ENCODE data around the gene ZBTB47.

The ZBTB47 gene

DNA sequence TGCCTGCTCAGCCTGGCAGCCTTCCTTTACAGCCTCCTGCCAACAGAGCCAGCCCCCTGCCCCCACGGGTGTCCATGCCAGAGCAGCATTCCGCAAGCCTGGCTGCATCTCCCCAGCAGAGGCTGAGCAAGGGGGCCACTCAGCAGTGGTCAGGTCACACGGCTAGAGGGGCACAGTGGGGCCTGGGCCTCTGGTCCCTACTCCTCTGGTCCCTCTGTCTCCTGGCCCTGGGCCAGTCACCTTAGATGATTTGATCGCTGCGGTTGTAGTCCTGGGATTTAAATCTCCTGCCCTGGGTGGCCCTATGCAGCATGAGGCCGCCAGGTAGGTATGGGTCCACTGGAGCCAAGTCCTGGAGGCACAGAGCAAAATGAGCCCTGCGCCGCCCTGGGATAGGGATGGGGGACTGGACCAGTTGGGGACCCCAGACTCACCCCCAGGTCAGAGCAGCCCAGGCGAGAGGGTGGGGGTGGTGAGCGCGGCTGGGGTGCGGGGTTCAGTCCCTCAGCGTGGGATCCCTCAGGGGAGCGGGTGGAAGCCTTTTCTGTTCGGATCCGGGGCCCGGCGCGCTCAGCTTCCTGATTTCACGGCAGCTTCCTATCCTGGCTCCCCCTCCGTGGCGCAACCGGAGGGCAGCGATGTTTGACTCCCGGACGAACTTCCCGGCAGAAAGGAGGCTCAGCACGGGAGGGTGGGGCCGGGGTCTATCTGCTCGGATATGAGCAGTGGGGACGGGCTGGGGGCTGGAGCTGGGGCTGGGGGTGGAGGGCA is at the start of gene ZBTB47:
TSS of gene ZBTB47 (plus strand) at position 138 of the 771 bp plus-strand sequence. CDS start 4,659 bp downstream, outside the sequence.
- no peak for DNase-seq

DNA sequence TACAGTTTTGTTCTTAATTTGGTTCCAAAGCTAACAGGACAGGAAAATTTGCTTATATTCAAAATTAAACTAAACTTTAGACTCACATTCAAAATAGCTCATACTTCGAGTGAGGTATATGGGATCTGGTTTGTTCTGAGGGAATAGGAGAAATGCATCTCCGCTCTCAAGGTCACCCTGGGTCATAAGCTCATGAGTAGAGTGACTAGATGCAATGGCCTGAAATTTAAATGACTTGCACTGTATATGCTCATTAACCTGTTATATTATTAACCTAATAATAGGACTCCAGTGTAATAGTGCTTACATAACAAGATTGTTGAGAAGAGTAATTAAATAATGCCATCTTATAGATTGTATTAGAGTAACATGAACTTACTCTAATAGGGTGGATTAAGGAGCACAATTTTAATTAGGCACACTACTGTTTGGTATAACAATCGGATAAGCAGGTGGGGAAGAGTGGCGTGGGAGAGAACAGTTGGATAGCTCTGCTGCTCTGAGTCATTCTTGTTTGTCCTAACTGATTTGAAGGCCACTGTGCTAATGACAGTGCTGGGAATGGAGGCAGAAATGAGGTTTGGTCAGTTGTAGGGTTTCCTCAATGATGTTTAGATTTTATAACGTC is 47.8 kb upstream of the ZBTB47 start:
- DNase-seq: no peak

DNA sequence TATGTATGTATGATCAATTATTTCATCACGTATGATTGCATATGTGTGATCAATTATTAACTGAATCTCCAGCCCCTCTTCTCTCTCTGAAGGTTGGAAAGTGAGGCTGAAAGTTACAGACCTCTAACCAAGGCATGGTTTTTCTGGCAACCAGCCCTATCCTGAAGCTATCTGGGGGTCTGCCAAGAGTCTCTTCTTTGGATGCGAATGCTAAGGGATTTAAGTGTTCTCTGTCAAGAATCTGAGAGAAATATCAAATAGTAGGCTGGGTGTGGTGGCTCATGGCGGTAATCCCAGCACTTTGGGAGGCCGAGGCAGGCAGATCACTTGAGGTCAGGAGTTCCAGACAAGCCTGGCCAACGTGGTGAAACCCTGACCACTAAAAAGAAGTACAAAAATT is 44.9 kb upstream of the ZBTB47 start:
- no peak for DNase-seq

DNA sequence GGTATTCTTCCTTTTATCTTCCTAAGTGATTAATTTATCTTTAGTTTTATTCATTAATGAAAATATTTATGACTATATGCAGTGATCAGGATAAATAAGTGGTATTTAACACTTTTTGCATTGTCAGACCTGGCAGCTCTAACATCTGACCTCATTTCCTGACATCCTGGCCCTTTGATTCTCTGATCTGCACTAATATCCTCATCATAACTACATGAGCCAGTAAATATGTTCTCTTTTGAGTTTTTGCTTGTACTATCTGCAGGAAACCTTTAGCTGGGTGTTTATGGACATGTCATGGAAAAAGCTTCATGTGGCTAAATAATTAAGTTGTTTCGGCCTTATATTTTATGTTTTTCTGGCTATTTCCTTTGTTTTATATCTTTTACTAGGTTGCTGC is 42.5 kb upstream of the ZBTB47 start:
- no peak for DNase-seq

DNA sequence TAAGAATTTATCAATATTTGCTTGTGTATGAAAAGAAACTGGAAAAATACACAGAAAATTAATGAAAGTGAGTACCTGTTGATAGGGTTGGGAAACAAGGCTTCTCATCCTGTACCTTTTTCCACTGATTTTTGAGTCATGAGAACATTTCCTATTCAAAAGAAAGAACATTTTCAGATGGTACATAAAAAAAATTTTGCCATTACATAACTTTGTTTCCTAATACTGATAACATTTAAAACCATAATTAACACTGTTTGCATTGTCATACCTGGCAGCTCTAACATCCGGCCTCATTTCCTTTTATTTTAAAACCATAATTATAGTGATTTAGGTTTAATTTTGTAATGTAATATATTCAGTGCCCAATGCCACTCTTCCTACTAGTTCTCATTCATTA is 41.3 kb upstream of the ZBTB47 start:
- DNase-seq: no peak

DNA sequence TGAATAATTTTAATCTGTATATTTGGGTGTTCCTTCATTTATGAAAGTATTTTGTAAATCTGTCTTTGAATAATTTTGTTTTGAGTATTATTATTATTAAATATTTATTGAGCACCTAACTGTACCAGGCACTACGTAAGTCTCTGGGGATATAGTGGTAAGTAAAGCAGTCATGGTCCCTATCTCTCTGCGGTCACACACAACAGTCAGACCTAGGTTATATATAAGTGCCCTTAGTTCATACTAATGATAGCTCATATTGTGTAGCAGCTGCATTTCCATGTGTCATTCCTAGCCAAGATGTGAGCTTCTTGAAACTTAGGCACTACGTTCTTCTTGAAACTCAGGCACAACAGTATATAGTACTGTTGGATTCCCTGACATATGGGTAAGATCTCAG is 40.6 kb upstream of the ZBTB47 start:
- no peak for DNase-seq

DNA sequence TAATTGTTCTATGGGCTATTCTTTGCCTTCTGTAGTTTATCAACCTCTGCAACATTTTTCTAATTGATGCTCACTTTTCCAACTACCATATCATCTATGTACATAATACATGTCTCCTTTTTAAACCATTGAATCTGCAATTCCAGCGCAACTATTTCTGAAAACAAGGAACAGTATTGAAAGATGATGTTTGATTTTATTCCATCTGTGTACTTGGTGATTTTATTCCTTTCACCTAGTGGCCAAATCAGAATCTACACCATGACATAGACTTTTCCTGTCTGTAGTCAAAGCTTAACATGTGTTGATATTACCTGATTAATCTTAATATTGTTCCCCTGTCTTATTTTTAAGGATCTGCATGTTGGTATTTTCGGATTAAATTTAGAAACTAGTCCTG is 40.0 kb upstream of the ZBTB47 start:
- DNase-seq: no peak

DNA sequence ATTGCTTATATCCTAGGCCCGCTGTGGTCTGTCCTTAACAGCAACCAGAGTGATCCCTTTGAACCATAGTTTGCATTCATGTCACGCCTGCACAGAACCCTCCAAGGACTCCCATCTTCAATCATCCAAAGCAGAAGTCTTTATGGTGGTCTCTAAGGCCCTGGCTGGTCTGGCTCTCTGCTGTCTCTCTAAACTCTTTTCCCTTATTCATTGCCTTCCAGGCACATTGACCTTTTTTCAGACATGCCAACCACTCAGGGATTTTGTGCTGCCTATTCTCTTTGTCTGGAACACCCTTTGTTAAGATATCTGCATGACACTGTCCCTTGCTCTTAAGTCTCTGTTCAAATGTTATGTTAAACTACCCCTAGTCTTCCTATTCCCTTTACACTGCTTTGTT is 21.9 kb upstream of the ZBTB47 start:
- no peak for DNase-seq

DNA sequence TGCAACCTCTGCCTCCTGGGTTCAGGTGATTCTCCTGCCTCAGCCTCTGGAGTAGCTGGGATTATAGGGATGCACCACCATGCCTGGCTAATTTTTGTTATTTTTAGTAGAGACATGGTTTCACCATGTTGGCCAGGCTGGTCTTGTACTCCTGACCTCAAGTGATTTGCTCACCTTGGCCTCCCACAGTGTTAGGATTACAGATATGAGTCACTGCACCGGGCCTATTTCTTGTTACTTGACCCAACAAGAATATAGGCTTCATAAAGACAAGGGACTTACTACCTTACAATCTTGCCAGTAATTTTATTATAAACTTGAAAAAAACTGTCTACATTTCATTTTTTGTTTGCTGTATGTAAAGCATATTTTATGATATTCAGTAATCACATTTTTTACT is 21.4 kb upstream of the ZBTB47 start:
- DNase-seq: no peak

DNA sequence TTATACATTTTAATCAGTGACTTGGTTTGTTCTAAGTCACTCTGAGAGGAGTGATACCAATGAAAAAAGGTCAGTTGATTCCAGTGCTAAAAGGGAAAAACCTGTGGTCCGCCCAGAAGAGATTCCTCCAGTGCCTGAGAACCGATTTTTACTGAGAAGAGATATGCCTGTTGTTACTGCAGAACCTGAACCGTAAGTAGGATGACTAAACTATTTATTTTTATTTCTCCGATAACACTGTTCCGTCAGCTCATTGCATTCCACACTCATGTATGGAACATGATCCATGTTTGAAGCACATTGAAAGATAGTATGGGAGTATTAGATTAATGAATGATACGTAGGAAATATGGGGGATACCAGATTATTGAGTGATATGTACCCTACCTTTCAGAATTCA is 20.0 kb upstream of the ZBTB47 start:
- no peak for DNase-seq

DNA sequence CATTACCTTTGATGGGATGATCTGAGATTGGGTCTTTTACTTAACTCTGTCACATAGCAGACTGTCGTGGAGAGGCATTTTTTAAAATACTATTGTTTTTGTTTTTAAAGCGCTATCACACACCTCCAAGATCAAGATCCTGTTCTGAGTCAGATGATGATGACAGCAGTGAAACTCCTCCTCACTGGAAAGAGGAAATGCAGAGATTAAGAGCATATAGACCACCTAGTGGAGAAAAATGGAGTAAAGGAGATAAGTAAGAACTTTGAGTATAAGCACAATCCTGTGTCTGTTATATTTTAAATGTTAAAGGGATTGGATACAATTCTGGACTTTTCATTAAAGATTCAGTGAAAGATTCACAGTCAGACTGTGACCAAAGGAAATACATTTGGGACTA is 18.4 kb upstream of the ZBTB47 start:
- peak in 1 of 2 donors; percentile 39 for DNase-seq

DNA sequence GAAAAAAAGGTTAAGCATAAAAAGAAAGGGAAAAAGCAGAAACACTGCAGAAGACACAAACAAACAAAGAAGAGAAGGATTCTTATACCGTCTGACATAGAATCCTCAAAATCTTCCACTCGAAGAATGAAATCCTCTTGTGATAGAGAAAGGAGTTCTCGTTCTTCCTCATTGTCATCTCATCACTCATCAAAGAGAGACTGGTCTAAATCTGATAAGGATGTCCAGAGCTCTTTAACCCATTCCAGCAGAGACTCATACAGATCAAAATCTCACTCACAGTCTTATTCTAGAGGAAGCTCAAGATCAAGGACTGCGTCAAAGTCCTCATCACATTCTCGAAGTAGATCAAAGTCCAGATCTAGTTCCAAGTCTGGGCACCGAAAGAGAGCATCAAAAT is 16.5 kb upstream of the ZBTB47 start:
- no peak for DNase-seq

DNA sequence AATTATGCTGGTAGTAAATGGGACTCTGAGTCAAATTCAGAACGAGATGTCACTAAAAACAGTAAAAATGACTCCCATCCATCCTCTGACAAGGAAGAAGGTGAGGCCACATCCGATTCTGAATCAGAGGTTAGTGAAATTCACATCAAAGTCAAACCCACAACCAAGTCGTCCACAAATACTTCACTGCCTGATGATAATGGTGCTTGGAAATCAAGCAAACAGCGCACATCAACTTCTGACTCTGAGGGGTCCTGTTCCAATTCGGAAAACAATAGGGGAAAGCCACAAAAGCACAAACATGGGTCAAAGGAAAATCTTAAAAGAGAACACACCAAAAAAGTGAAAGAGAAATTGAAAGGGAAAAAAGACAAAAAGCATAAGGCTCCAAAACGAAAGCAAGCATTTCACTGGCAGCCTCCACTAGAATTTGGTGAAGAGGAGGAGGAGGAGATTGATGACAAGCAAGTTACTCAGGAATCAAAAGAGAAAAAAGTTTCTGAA is 15.1 kb upstream of the ZBTB47 start:
- DNase-seq: no peak

DNA sequence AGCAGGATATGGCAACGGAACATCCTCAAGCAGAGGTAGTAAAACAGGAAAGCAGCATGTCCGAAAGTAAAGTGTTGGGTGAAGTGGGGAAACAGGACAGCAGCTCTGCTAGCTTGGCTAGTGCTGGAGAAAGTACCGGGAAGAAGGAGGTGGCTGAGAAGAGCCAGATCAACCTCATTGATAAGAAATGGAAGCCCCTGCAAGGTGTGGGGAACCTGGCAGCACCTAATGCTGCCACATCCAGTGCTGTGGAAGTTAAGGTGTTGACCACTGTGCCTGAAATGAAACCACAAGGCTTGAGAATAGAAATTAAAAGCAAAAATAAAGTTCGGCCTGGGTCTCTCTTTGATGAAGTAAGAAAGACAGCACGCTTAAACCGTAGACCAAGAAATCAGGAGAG is 14.3 kb upstream of the ZBTB47 start:
- no peak for DNase-seq

DNA sequence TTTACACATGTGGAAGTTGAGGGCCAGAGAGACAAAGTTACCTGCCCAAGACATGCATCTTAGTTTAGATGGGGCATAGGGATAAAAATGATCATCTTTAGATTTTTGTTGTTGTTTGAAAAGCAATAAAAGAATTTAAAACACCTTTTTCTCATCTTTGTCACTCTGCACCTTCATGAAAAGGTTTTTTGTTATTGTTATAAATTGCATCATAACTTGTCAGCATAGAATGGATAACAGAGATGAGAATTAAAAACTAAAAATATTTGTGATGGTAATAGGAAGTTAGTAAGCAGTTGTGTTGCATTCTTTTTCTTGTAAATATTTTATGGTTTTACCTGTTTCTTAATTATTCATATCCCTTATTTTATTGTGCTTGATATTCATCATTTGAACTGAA is 13.4 kb upstream of the ZBTB47 start:
- DNase-seq: no peak

DNA sequence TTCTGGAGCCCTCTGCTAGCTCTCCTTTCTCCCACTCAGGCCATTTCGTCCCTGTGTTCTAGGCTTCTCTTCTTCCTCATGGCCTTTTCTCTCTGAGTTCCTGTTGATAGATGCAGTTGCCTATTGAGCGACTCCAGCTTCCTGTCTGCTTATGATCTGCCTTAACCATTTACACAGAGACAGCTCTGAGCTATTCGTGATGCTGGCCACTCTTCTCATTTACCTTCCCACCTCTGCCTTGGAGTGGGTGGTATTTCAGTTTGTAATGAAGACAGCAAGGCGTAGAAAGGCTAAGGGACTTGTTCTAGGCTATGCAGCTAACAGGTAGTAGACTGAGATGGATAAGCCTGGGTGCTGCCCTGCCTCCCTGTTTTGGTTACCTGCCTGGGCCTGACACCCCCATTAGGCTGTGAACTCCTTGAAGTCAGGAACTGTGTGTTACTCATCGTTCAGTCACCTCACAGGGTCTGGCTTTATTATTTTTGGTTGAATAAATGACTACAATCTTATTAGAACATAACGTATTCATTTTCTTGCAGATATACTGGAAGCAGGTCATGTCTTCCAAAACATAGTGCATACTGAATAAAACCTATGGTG is 12.6 kb upstream of the ZBTB47 start:
- DNase-seq: no peak

DNA sequence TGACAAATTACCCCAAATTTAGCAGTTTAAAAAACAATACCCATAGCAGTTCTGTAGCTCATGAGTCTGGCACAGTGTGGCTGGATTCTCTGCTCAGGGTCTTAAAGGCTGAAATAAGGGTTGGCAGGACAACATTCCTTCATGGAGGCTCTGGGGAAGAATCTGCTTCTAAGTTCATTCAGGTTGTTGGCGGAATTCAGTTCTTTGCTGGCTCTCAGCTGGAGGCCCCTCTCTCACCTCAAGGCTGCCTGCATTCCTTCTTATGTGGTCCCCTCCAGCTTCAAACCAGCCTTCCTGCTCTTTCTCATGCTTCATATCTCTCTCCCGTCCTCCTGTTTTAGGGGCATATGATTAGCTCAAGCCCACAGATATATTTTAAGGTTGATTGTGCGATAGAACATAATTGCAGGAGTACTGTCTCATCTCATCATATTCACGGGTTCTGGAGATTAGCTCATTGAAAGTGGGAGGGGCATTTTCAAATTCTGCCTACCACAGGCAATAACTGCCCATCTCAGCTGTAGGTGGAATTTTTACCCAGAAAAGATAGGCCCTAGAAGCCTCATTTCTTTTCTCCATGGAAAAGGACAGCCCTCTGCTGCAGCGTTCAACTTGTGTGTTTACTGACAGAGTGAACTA is 5.6 kb upstream of the ZBTB47 start:
- no peak for DNase-seq

DNA sequence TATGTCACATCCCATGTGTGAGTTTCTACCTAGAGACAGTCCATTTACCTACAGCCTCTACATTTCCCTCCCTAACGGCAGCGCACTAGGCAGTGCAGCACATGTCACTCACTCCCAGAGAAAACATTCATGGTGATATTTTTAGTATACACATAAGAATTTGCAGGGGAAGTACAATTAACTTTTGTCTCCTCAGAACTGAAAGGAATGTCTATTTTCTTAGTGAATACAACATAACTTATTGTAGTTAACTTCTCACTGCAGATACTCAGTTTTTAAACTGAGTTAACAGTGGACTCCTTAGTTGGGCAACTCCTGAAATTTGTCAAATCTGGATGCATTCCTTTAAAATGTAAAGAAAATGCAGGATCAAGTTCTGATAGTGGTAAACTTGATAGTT is 4.5 kb upstream of the ZBTB47 start:
- DNase-seq: no peak

DNA sequence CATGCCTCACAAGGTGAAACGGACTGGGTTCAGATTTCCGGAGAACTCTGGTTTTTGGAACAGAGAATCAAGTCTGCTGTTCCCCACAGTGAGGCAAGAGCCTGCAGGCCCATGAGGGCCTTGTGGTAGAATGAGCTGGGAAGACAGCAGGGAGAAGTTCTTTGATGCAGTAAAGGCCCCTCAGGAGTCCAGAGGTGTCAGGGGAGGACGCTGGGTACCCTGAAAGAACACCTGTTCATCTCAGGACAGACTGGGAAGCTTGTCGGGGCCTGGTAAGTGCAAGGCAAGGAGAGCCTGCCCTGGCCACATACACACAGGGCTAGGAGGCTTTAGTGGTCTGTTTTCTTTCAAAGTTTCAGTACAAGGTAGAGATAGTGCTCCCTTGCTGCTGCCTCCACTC is 3.7 kb upstream of the ZBTB47 start:
- DNase-seq: no peak

DNA sequence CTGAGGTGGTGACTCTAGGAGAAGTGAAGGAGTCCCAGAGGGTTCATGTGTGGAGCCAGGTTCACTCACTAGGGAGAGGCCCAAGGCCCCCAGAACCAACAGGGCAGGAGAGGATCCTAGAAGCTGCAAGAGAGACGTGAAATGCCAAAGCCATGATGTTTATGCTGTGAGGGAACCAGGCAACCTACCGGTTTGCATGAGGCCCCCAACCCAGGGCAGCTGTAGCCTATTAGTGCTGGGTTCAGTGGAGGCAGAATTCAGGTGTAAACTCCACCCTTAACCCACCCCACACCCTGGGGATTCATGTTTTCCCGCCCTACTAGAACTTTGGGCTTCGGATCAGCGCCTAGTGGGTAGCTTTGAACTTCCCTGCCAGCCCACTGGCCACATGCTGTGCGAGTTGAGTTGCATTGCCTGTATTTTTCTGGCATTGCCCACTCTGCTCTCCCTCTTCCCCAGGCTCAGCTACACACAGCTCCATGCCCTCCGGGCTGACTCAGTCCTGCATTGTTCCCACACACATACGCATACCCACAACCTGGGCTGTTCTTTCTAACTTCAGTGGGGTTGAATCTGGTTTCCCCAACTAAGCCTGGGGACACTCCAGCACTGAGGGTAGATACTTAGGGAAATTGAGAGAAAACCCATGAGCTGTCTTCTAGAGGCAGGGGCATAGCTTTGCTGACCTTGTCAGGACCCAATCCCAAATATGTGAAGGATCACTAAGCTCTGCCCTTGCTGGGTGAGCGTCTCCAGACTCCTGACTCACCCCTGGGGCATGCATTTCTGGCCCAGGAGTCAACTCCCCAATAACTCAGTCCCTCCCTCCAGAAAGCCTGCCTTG is 2.0 kb upstream of the ZBTB47 start:
- DNase-seq: no peak

DNA sequence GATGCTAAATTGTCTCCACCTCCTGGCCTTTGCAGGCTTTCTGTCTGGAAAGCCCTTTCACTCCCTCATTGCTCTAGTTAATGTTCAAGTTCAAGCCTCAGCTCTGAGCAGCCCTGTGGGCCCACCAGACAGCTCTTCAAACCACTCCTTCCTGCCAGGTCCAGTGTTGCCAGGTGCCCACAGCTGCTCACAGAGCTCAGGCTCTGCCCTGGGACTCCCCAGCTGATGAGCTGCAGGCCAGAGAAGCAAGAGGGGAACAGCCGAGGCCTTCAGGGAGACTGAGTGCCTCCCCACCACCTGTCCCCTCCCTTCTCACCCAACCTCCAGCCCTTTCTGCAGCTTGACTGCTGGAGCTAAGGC is 1.3 kb upstream of the ZBTB47 start:
- no peak for DNase-seq

DNA sequence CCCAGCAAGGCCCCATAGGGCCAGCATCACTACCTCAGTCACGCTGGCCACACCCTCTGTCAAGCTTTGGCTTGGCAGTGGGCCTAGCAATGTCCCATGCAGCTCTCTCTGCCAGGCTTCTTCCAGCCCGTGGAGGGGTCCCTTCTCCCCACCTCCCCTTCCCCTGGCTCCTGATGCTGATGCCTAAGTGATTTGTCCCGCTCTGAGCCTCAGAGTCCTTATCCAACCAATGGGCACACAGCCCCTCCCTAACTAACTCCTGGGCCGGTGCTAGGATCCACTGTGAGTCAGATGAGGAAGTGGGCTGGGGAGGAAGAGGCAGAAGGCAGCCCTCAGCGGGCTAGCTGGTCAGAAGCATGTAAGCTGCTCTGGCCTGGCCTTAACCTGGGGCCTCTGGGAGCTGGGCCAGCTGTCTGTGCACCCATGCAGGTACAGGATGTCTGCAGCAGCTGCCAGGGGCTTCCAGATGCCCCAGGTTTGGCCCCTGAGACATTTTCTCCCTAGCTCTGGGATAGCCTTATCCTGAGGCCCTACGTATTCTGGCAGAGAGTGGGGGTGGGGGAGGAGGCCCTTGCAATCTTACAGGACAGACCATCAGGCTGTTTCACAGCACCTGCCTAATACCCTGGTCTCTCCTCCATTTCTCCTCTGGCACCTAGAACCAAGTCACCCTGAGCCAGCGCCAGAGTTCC is 740 bp upstream of the ZBTB47 start:
- DNase-seq: peak; percentile 45 to 51

DNA sequence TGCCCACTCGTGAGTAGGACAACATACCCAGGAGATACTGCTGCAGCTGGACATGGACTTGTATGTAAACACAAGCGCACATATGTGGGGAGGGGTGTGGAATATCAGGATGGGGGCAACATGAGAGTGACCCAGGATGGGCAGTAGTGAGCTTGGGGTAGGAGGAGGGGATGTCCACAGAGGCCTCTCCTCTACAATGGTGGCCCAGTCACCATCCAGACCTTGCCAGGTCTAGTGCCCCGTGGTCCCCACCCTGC is 266 bp upstream of the ZBTB47 start:
- DNase-seq: no peak

Data from bone marrow (tissue), 2 donors.